HCT116 (cell line): ENCODE data around the gene DPYD.

Source experiments
- CEBPB ChIP-seq: IDR thresholded peaks from 2 replicates; pipeline ENCODE4 v1.6.1; 2012; ENCODE audit warnings: low read depth
- ELF1 ChIP-seq: IDR thresholded peaks from 2 replicates; pipeline ENCODE4 v1.6.1; 2012; ENCODE audit warnings: low read depth, borderline replicate concordance
- EZH2 ChIP-seq: fragments of 200-600 bp; sonication (generic); IDR thresholded peaks from 2 replicates; pipeline ENCODE4 v1.6.1; 2017; ENCODE audit warnings: antibody characterized with exemption, mixed run types
- EZH2phosphoT487 ChIP-seq: fragments of 200-600 bp; IDR thresholded peaks from 2 replicates; pipeline ENCODE4 v1.6.1; 2018; ENCODE audit warnings: antibody characterized with exemption, borderline replicate concordance
- POLR2A ChIP-seq: IDR thresholded peaks from 2 replicates; pipeline ENCODE4 v1.7.0; 2011; ENCODE audit warnings: borderline replicate concordance; ENCODE audit not compliant: insufficient read depth, insufficient read length; ENCODE audit errors: extremely low read depth
- POLR2AphosphoS5 ChIP-seq: IDR thresholded peaks from 2 replicates; pipeline ENCODE4 v1.6.1; 2011; ENCODE audit warnings: mild to moderate bottlenecking, low read depth, low read length, moderate library complexity
- RAD21 ChIP-seq: IDR thresholded peaks from 2 replicates; pipeline ENCODE4 v1.6.1; 2012; ENCODE audit warnings: low read depth, mild to moderate bottlenecking
- SP1 ChIP-seq: IDR thresholded peaks from 2 replicates; pipeline ENCODE4 v1.6.1; 2012; ENCODE audit warnings: low read depth
- YY1 ChIP-seq: IDR thresholded peaks from 2 replicates; pipeline ENCODE4 v1.6.1; 2011; ENCODE audit warnings: low read length, low read depth, moderate library complexity, mild to moderate bottlenecking; ENCODE audit not compliant: insufficient replicate concordance; ENCODE audit errors: extremely low read depth
- ZNF274 ChIP-seq: fragments of 200-500 bp; sonication (Bioruptor generic); IDR thresholded peaks from 2 replicates; pipeline ENCODE4 v1.6.1; 2014; ENCODE audit warnings: mild to moderate bottlenecking, low read depth, low read length, inconsistent platforms
- TF ChIP-seq, protein P1 (sequence below), 3 experiments: fragments of 200-600 bp in 1 of 3; sonication (generic) in 1 of 3; IDR thresholded peaks in 2 of 3; conservative IDR thresholded peaks in 1 of 3; 2 replicates each; pipeline ENCODE4 v1.5.1; 2012 to 2017; ENCODE audit warnings: low read depth in 2 of 3, low read length in 2 of 3, antibody characterized with exemption in 1 of 3, borderline replicate concordance in 1 of 3, control low read depth in 1 of 3, mild to moderate bottlenecking in 1 of 3, mixed read lengths in 1 of 3, mixed run types in 1 of 3, moderate library complexity in 1 of 3; ENCODE audit not compliant: insufficient read depth in 1 of 3
- TF ChIP-seq, protein P2 (sequence below): IDR thresholded peaks from 2 replicates; pipeline ENCODE4 v1.6.1; 2011; ENCODE audit warnings: mild to moderate bottlenecking, low read length, moderate library complexity; ENCODE audit not compliant: insufficient replicate concordance; ENCODE audit errors: extremely low read depth
- TF ChIP-seq, protein P3 (sequence below): IDR thresholded peaks from 2 replicates; pipeline ENCODE4 v1.6.1; 2012

DNA sequence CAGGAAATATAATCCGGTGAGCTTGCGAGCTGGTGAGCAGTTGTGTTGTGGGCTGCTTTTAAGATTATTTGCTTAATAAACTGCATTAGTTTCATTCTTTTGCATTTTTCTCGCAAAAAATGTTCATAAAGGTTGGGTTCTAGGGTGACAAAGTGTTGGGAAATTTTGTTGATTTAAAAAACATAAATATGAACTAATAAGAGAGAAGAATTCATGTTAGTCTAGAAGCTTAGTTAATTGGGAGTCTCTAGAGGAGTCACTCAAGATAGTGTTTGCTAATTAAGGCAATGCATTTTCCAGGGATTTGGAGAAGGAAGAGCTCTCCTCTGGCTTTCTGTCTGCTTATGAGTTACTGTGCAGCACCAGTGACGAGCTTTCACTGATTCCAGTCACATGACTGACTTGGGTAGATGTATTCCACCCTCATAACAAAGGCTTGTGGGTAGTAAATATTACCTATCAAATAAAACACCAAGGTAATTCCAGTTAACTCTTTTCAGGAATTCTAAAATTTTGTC lies 782.3 kb downstream of the DPYD start:
- TF ChIP-seq, protein P1, sequence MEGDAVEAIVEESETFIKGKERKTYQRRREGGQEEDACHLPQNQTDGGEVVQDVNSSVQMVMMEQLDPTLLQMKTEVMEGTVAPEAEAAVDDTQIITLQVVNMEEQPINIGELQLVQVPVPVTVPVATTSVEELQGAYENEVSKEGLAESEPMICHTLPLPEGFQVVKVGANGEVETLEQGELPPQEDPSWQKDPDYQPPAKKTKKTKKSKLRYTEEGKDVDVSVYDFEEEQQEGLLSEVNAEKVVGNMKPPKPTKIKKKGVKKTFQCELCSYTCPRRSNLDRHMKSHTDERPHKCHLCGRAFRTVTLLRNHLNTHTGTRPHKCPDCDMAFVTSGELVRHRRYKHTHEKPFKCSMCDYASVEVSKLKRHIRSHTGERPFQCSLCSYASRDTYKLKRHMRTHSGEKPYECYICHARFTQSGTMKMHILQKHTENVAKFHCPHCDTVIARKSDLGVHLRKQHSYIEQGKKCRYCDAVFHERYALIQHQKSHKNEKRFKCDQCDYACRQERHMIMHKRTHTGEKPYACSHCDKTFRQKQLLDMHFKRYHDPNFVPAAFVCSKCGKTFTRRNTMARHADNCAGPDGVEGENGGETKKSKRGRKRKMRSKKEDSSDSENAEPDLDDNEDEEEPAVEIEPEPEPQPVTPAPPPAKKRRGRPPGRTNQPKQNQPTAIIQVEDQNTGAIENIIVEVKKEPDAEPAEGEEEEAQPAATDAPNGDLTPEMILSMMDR (IDR thresholded peaks at IDR 0.05 in 2 of 3, conservative IDR thresholded peaks at IDR 0.05 in 1 of 3; ENCODE audit: borderline replicate concordance in 1 of 3, insufficient read depth in 1 of 3, low read depth in 2 of 3, low read length in 2 of 3): no peak
- TF ChIP-seq ELF1: no peak
- no peak for TF ChIP-seq EZH2
- TF ChIP-seq, protein P2, sequence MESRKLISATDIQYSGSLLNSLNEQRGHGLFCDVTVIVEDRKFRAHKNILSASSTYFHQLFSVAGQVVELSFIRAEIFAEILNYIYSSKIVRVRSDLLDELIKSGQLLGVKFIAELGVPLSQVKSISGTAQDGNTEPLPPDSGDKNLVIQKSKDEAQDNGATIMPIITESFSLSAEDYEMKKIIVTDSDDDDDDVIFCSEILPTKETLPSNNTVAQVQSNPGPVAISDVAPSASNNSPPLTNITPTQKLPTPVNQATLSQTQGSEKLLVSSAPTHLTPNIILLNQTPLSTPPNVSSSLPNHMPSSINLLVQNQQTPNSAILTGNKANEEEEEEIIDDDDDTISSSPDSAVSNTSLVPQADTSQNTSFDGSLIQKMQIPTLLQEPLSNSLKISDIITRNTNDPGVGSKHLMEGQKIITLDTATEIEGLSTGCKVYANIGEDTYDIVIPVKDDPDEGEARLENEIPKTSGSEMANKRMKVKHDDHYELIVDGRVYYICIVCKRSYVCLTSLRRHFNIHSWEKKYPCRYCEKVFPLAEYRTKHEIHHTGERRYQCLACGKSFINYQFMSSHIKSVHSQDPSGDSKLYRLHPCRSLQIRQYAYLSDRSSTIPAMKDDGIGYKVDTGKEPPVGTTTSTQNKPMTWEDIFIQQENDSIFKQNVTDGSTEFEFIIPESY: no peak
- no peak for TF ChIP-seq SP1
- no peak for TF ChIP-seq RAD21
- no peak for TF ChIP-seq YY1
- TF ChIP-seq POLR2AphosphoS5: no peak
- TF ChIP-seq POLR2A: no peak
- TF ChIP-seq EZH2phosphoT487: no peak
- no peak for TF ChIP-seq CEBPB
- TF ChIP-seq ZNF274: no peak
- TF ChIP-seq, protein P3, sequence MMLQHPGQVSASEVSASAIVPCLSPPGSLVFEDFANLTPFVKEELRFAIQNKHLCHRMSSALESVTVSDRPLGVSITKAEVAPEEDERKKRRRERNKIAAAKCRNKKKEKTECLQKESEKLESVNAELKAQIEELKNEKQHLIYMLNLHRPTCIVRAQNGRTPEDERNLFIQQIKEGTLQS: no peak
